GM19328 (cell line): ENCODE data around the gene FAM228A.
"Not testable (repeated sequence)": the region's sequence is repeated elsewhere in the genome, so short reads cannot be mapped to it uniquely, and the experiment has no call there.

Experiments used
- ATAC-seq: cut with Tn5 transposase; IDR thresholded peaks from one replicate; pipeline ENCODE4 v1.9.1; 2021; ENCODE audit warnings: mild to moderate bottlenecking, moderate library complexity; ENCODE audit not compliant: unreplicated experiment

The FAM228A gene

GRCh38 chr2:24174851-24175277, at the start of gene FAM228A:
Gene FAM228A (plus strand): TSS chr2:24175053. CDS start chr2:24175481, 428 bp downstream.
- no peak for ATAC-seq

- no peak for ATAC-seq
Observed at GRCh38 chr2:24125956-24126355, 48.9 kb upstream of the FAM228A start.

GRCh38 chr2:24132543-24132942, 42.3 kb upstream of the FAM228A start:
- ATAC-seq: no peak

GRCh38 chr2:24140305-24140704, 34.5 kb upstream of the FAM228A start:
- not testable (repeated sequence) for ATAC-seq

GRCh38 chr2:24147364-24147763, 27.5 kb upstream of the FAM228A start:
- ATAC-seq: no peak

GRCh38 chr2:24152413-24153197, 22.2 kb upstream of the FAM228A start:
- no peak for ATAC-seq

- ATAC-seq: no peak
Observed at GRCh38 chr2:24153478-24153877, 21.4 kb upstream of the FAM228A start.

GRCh38 chr2:24158131-24158530, 16.7 kb upstream of the FAM228A start:
- ATAC-seq: no peak

GRCh38 chr2:24159708-24160107, 15.1 kb upstream of the FAM228A start:
- no peak for ATAC-seq

- no peak for ATAC-seq
Observed at GRCh38 chr2:24160761-24161160, 14.1 kb upstream of the FAM228A start.

GRCh38 chr2:24162494-24162893, 12.4 kb upstream of the FAM228A start:
- no peak for ATAC-seq

GRCh38 chr2:24163186-24163585, 11.7 kb upstream of the FAM228A start:
- no peak for ATAC-seq

GRCh38 chr2:24163601-24164000, 11.3 kb upstream of the FAM228A start:
- ATAC-seq: no peak

- ATAC-seq: peak; percentile 62
Observed at GRCh38 chr2:24164416-24164973, 10.4 kb upstream of the FAM228A start.

GRCh38 chr2:24169023-24169422, 5.8 kb upstream of the FAM228A start:
- no peak for ATAC-seq

- ATAC-seq: no peak
Observed at GRCh38 chr2:24175631-24176187, 856 bp downstream of the FAM228A start.

GRCh38 chr2:24176326-24176725, 1.5 kb downstream of the FAM228A start:
- ATAC-seq: no peak

GRCh38 chr2:24179683-24180082, 4.8 kb downstream of the FAM228A start:
- no peak for ATAC-seq

- no peak for ATAC-seq
Observed at GRCh38 chr2:24181849-24182248, 7.0 kb downstream of the FAM228A start.

- no peak for ATAC-seq
Observed at GRCh38 chr2:24182507-24182906, 7.7 kb downstream of the FAM228A start.

- ATAC-seq: no peak
Observed at GRCh38 chr2:24183366-24184069, 8.7 kb downstream of the FAM228A start.

GRCh38 chr2:24189551-24189950, 14.7 kb downstream of the FAM228A start:
- ATAC-seq: no peak
